Activated CD4-positive, alpha-beta T cell treated with anti-CD3 and anti-CD28 coated beads for 4 hours (primary cell): Measurements from ENCODE around the gene APOC3.
"Not testable (repeated sequence)": the region's sequence is repeated elsewhere in the genome, so short reads cannot be mapped to it uniquely, and the experiment has no call there.

ENCODE experiments used
- DNase-seq, 2 donors: peaks; one replicate each; pipeline ENCODE4 v3.0.0-alpha.2; 2020

The APOC3 gene

DNA sequence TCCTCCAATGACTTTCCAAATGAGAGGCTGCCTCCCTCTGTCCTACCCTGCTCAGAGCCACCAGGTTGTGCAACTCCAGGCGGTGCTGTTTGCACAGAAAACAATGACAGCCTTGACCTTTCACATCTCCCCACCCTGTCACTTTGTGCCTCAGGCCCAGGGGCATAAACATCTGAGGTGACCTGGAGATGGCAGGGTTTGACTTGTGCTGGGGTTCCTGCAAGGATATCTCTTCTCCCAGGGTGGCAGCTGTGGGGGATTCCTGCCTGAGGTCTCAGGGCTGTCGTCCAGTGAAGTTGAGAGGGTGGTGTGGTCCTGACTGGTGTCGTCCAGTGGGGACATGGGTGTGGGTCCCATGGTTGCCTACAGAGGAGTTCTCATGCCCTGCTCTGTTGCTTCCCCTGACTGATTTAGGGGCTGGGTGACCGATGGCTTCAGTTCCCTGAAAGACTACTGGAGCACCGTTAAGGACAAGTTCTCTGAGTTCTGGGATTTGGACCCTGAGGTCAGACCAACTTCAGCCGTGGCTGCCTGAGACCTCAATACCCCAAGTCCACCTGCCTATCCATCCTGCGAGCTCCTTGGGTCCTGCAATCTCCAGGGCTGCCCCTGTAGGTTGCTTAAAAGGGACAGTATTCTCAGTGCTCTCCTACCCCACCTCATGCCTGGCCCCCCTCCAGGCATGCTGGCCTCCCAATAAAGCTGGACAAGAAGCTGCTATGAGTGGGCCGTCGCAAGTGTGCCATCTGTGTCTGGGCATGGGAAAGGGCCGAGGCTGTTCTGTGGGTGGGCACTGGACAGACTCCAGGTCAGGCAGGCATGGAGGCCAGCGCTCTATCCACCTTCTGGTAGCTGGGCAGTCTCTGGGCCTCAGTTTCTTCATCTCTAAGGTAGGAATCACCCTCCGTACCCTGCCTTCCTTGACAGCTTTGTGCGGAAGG, 2.9 kb downstream of the APOC3 start:
- no peak for DNase-seq

DNA sequence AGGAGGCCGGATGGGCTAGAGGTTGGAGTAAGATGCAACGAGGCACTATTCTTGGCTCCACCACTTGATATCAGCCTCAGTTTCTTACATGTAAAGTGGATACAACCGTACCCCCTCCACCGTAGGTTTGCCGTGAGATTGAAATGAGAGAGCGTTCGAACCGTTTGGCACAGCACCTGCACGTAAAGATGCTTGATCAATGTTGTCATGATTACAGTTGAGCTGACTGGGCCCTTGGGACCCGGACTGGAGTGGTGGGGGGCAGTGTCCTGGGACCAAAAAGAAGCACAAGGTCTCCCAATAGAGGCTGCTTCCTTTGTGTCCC, 3.7 kb downstream of the APOC3 start:
- no peak for DNase-seq

DNA sequence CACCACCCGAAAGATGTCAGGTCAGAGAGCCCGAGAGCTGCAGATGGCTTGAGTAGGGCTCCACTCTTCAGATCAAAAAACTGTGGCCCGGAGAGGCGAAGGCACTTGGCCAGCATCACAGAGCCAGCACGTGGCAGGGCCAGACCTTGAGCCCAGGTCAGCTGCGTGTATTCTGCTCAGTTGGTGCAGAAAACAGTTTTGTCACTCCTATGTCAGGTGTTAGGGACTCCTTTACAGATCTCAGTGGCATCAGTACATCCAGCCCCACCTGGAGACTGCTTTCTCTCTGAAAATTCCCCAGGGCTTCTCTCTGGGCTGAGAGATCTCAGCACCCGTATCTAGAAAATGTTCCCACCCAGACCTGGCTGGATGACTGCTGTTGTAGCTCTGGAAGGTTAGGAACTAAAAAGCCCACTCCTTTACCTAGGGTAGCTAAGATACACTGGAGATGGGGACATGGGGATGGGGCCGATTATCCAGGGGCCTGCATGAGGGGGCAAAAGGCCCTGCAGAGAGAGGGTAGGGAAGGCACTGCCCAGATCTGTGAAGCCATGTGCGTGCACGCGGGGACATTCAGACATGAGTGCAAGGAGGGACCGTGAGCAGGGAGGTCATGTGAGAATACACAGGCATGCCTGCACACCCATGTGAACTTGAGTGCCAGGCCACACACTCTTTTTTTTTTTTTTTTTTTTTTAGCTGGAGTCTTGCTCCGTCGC, 4.3 kb downstream of the APOC3 start:
- no peak for DNase-seq

DNA sequence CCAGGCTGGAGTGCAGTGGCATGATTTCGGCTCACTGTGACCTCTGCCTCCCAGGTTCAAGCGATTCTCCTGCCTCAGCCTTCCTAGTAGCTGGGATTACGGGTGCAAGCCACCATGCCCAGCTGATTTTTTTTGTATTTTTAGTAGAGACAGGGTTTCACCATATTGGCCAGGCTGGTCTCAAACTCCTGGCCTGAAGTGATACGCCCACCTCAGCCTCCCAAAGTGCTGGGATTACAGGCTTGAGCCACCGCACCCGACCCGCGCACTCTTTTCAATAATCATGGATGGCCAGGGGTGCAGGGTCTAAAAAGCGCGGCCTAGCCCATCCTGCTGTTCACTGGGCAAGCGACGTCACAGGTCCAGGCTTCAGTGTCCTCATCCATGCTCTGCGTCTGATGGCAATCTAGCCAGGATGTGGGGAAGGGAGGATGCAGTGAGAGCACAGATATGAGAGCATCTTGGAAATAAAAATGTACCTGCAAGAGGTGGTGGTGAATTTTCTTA, 4.9 kb downstream of the APOC3 start:
- DNase-seq, result not testable (repeated sequence)

DNA sequence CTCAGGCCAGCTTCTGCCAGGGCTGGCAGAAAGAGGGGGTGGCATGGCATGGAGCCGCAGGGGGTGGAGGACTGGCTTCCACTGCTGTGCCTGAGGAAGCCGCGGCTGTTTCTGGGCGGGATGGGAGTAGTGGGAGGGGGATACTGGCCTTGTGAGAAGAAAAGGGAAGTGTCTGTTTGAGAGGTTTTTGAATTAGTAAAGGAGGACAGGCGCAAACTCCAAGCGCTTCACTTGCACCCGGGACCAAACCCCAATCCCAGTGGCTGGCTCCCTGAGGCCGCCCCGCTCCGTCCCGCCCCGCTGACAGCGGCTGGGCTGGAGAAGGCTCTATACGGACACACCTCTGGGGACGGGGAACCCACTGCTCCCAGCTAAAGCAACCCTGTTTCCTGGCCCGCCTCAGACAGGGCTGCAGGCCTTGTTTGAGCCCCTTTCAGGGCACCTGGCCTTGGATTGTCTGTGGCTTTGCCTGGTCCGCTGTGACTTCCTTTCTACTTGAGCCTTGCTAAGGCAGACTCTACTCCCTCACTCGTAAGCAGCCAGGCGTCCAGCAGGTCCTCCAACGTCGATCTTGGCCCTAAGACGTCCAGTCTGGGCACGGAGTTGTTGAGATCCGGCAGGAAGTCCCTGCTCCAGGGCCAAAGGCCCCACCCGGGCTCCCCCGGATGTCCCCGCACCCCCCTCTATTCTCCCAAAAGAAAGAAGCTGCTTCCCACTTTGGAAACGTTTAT, 5.5 kb downstream of the APOC3 start:
- no peak for DNase-seq

DNA sequence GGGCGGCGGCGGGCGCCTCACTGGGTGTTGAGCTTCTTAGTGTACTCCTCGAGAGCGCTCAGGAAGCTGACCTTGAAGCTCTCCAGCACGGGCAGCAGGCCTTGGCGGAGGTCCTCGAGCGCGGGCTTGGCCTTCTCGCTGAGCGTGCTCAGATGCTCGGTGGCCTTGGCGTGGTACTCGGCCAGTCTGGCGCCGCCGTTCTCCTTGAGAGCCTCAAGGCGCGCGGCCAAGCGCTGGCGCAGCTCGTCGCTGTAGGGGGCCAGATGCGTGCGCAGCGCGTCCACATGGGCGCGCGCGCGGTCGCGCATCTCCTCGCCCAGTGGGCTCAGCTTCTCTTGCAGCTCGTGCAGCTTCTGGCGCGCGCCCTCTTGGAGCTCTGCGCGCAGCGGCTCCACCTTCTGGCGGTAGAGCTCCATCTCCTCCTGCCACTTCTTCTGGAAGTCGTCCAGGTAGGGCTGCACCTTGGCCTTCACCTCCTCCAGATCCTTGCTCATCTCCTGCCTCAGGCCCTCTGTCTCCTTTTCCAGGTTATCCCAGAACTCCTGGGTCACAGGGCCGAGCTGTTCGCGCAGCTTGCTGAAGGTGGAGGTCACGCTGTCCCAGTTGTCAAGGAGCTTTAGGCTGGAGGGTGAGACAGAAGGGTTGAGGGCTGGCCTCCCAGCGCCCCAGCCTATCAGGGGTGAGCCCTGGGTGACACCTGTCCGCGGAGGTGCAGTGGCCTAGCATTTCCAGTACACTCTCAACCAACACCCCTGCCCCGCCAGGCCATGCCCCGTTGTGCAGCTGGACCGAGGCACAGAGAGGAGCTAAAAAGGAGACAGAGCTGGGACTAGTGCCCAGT, 6.3 kb downstream of the APOC3 start:
- DNase-seq, result peak; percentile 73 to 75

DNA sequence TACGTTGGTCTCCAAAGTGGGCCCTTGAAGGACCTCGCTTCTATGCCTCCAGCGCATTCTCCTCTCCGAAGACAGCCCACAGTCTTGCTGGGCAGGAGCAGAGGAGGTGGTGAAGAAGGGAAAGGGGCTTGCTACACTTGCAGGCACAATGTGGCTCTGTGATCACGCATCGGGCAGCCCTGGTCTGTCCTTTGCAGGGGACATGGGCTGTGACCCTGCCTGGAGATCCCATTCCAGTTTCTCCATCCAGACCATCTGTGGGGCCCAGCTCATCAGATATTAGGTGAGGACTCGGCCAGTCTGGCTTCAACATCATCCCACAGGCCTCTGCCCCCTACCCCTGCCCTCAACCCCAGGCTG, 6.9 kb downstream of the APOC3 start:
- DNase-seq, result no peak

DNA sequence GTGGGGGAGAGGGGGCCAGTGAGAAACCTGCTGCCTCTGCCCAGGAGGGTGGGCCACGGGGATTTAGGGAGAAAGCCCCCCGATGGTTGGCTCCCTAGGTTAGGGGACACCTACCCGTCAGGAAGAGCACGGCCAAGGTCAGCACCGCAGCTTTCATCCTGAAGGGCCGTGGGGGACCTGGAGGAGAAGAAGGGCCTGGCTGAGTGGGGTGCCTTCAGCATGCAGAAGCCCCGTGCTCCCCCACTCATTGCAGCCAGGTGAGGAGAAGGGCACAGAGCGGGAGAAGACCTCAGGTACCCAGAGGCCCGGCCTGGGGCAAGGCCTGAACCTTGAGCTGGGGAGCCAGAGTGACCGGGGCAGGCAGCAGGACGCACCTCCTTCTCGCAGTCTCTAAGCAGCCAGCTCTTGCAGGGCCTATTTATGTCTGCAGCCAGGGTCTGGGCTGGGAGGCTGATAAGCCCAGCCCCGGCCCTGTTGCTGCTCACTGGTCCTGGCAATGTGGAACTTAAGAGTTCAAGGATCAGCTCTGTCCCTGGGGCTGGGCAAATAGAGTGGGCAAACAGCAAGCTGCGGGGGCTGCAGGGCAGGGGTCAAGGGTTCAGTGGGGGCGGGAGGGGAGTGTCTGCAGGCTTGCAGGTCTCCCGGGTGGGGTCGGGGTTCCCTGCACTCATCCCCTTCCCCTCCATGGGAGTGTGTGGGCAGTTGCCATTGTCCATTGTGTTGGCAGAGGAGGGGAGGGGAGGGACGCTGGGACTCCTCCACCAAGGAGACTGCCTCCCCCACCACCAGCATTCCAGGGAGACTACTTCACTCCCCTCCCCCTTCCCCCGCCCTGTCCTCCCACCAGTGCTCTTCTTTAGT, 7.8 kb downstream of the APOC3 start, which contains the start of gene APOA1:
Gene APOA1 (minus strand): TSS at position 392 of the 861 bp plus-strand sequence. CDS start 235 bp downstream, at position 157.
- DNase-seq, result no peak

DNA sequence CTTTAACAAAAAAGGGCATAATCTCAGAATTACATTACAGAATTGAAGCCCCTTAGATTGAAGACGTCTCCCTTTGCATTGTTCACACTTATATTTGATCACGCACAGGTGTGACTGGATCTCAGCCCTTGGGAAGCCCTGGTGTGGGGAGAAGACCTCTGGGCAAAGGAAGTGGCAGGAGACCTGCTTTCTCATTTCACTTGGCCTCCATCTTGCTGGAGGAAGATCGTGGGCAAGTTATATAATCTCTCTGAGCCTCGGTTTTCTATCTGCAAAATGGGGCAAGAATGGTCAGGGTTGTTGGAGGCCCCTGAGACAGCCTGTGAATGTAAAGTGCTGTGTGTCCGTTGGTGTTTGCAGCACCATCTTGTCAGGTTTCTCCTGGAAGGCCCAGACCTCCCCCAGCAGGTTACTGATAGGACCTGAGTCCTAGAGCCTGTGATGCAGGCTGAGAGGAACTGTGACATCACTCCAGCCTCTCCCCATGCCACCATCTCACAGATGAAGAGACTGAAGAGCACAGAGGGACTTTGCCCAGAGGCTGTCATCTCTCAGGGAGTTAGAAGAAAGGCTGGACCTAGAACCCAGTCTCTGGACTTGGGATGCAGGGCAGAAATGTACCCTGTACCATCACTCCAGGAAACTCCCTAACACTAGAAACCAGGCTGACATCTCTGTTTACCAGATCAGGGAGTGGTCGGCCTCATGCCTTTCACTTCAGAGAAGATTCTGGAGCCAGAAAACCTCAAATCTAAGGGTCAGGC, 8.8 kb downstream of the APOC3 start:
- no peak for DNase-seq

DNA sequence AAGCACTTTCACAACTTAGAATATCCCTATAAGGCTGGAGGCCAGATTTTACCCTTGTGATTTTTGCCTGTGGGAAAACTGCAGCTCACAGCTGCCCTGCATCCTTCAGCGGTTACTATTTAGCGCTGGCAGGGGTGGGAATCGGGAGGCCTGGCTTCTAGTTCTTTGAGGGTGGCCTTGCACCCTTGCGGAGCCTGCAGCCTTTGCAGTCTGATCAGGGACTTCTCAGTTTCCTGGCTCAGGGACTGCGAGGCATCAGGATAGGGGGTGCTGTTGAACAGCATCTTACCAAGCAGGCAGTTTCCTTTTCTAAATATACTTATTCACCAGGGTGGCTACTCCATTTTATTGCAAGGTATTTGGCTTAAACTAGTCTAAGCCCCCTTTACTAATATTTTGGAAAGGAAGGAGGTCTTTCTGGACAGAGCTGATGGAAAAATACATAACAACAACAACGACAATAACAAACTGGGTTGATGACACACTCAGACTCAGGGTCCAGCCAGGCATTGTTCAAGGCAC, 10.6 kb downstream of the APOC3 start:
- no peak for DNase-seq

DNA sequence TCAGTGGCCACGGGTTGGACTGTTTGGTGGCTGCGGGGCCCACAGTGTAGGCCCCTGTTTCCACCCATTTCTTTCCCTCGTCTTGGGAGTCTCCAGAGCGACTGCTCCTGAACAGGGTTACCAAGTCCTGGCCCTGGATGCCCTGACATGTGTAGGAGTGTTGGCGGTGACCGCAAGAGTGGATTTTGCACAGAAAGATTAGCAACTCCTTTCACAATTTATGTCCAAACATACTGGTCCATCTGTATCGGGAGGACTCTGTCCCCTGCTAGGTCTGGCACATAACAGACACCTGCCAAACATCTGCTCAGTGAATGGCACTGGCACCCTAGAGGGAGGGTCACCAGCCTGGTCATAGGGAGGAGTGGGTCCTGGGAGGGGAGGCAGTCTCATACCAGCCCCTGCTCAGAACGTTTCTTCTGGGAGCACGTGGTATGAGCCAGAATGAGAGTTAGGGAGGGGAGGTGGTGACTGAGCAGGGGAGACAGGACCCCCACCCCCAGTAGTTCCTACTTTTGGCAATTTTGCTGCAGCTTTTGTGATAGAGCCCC, 11.1 kb downstream of the APOC3 start:
- DNase-seq, result no peak

DNA sequence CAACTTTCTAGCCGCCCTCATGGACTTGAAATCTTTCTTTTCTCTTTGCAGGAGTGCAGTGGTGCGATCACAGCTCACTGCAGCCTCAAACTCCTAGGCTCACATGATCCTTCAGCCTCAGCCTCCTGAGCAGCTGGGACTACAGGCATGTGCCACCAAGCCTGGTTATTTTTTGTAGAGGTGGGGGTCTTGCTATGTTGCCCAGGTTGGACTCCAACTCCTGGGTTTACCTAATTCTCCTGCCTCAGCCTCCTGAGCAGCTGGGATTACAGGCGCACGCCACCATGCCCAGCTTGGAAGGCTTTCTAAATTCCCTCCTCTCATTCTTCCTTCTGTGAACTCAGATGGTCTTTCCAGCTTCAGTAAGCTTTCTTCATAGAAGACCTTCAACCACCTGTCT, 12.4 kb downstream of the APOC3 start:
- DNase-seq, result no peak

DNA sequence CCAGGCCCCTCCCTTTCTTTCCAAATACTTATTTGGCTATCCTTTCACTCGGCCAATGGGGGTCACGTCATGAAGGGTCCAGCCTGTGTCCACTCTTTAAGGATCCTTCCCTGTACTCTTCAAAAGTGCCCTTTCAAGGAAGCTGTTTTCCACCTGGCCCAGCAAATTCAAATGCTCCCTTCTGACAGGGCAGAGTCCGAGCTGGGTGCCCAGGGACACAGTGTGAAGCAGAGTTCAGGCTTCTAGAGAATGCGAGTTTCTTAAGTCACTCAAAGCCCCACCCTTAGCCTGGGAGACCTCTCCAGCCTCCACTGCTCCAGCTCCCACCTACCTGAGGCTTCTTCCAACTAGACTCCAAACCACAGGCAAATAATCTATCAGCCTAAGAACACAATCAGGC, 13.2 kb downstream of the APOC3 start:
- no peak for DNase-seq

DNA sequence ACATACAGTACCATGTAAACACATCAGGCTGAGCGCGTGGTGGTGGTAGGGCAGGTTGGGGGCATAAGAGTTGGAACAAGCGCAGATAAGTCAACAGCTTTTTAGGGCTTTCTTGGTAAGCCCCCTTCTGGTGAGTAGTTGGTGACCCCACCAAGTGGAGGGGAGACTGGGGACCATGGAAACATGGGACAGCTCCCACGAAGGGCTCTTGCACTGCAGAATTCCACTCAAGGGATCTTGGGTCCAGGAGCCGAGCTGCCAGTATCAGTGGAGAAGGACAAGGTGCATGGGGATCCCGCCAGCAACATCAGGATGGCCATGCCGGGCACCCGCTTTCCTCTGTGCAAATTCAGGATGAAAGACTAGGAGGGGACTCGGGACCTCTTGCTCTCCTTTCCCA, 14.0 kb downstream of the APOC3 start:
- no peak for DNase-seq

DNA sequence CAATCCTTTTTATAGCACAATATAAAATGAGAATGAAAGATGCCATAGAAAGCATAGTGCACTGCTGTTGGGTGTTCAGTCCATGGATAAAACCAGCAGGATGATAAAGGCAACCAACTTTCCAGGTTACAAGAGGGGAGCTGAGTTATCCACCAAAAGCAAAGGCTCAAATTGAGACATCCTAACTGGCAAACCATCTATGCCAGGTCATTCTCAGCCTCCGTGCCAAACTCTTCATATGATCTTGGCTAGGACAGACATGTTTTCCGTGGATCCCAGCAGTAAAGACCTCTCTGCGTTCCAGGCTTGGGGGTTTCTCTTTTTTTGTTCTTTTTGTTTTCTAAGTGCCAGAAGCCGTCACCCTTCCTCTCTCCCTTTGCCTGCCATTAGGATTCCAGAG, 15.0 kb downstream of the APOC3 start:
- no peak for DNase-seq

DNA sequence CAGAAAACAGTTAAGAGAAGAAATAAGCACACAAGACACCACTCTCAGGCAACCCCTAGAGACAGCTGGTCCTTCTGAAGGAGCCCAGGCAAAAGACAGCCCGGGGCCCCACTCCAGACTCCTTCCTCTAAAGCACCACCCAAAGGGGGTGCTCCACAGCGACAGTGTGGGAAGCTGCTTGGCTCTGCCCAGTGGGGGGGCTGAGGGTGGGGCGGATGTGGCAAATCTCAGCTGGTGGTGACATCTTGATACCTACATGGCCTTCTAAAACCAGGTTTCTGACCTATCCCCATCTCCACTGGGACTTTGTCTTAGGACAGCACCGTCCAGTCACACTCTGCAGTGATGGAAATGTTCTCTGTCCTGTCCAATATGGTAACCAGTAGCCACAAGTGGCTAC, 17.9 kb downstream of the APOC3 start:
- DNase-seq, result no peak

DNA sequence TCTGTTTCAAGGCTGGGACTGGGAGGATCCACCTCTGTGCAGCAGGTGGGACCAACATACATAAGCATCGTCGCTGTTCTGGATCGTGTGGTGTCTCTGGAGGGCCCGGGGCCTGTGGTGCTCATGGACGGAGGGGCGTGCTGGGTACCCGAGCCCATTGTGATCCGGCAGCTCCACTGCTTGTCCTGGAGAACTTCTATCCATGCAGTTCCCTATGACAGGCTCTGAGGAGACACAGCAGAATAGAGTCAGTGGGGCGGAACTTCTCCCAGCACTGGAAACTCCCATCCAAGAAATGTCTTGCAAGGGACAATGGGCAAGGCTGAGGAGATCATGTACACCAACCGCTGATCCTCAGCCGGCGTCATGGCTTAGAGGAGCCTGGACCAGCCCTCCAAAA, 19.4 kb downstream of the APOC3 start:
- no peak for DNase-seq

DNA sequence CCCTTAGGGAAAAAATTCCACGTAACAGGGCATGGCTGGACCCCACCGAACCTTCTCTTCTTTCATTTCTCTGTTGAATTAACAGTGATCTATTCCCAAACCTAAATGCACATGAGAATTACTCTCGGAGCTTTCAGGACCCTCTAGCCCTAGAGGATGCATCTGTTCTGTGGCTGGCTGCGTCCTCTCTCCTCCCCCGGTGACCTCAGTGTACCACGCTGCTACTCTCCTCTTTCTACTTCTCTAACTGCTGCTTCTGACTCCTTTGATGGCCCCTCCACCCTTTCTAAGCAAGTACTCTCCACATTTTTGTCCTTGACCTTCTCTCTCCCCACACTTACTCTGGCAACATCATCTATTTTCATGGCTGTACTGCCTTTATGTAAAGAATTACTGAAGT, 19.8 kb downstream of the APOC3 start:
- DNase-seq, result no peak

DNA sequence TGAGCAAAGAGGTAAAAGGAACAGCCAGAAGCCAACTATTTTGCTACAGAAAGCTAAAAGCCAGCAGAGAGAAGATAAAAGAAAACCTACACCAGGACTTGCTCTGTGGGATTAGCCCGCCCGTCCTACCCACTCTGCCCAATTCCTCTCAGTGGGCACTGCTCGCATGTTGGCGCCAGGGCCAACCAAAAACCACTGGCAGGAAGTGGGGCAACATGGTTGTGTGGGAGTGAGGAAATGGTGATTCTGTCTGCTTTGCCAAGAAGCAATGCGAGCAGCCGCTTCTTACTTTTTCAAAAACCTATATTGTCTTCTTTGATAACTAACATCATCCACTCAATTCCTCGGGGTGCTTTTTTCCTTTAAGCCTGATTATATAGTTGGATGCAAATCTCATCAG, 21.9 kb downstream of the APOC3 start:
- DNase-seq, result peak; percentile 39 to 49
